Myocyte (in vitro differentiated cells): ENCODE data around the gene COL28A1. TPM values are rescaled to one million over a fixed set of nuclear protein-coding genes. Genes with fewer than 3 reads are reported as not detected.
A peak's percentile ranks its signal among the peaks of the same experiment; 100 is the strongest.
"Not testable (repeated sequence)": the region's sequence is repeated elsewhere in the genome, so short reads cannot be mapped to it uniquely, and the experiment has no call there.

Experiments used
- DNase-seq: peaks from one replicate; pipeline ENCODE4 v3.0.0-alpha.2; 2012; ENCODE audit warnings: low read depth
- total RNA-seq: library from RNA; depleted of rRNA; stranded (reverse); fragments of >200 nt; gene quantifications from 2 replicates; pipeline ENCODE4 v1.2.3, GENCODE V29; 2014

The COL28A1 gene
- total RNA-seq, 1 donor from 2014 or later = 2.2 TPM

DNA sequence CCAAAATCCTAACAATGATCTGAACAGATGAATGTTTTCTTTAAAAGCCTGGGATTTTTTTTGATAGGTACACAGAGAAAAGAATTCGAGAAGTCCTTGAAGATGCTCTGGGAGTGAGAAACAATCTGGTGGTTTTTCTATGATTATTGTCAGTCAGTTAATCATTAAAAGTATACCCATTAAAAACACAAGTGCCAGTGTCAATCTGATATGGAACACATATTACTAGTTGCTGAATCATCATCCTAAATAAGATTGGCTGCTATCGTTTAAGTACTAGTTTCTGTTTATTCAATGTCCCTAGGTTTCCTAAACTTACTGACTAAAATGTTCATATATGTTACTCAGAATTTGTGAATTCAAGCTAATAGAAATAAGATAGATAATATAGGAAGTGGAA lies 16.1 kb downstream of the COL28A1 start:
- DNase-seq = no peak

DNA sequence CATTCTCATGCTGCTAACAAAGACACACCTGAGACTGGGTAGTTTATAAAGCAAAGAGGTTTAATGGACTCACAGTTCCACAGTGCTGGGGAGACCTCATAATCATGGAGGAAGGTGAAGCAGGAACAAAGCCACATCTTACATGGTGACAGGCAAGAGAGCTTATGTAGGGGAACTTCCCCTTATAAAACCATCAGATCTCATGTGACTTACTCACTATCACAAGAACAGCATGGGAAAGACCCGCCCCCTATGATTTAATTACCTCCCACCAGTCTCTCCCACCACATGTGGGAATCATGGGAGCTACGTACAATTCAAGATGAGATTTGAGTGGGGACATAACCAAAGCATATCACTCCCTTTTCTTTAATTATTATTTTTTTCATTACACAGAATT lies 16.6 kb downstream of the COL28A1 start:
- DNase-seq = no peak

DNA sequence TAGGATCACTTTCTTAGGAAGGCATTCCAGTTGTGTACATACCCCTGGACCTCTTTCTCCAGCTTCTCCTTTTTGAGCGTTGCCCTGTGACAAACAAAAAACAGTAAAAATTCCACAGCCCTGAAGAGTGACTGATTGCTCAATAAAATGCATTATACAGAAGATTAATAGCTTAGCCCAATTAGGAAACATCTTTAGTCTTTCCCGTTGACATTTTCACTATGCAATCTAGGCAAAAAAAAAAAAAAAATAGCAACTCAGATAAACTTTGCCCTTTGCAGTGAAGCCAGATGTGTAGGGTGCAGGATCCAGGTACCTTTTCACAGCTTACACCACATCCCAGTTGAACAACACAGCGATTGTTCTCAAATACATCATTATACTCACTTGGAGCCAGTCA lies 17.9 kb downstream of the COL28A1 start:
- no peak for DNase-seq

DNA sequence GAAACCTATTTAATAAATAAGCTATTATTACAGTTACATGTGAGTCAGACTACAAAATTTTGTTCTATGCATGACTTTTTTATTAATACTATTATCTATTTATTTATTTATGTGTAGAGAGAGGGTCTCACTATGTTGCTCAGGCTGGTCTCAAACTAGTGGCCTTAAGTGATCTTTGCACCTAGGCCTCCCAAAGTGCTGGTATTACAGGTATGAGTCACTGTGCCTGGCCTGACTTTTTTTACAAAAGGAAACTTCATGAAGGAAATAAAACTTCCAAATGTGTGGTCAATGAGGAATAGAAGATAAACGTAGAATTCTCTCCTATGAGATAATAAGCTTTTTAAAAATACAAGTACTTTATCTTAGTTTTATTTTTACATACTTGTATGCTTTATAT lies 19.0 kb downstream of the COL28A1 start:
- no peak for DNase-seq

DNA sequence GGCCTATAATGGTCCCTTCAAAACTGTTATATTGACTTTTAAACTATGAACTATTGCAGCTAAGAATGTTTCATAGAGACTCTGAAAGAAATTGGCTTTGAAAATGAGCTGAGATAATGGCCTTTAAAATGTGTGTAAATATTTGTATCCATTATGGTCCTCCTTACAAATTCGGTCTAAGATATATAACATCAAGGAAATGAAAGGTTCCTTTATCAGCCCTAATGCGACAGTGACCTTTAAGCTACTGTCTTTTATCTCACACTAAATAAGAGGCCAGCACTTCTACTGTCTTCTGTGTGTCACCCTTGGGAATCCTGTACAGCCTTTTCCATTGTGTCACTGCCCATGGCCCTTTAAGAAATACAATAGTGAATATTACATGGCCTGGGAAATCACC lies 19.5 kb downstream of the COL28A1 start:
- no peak for DNase-seq

DNA sequence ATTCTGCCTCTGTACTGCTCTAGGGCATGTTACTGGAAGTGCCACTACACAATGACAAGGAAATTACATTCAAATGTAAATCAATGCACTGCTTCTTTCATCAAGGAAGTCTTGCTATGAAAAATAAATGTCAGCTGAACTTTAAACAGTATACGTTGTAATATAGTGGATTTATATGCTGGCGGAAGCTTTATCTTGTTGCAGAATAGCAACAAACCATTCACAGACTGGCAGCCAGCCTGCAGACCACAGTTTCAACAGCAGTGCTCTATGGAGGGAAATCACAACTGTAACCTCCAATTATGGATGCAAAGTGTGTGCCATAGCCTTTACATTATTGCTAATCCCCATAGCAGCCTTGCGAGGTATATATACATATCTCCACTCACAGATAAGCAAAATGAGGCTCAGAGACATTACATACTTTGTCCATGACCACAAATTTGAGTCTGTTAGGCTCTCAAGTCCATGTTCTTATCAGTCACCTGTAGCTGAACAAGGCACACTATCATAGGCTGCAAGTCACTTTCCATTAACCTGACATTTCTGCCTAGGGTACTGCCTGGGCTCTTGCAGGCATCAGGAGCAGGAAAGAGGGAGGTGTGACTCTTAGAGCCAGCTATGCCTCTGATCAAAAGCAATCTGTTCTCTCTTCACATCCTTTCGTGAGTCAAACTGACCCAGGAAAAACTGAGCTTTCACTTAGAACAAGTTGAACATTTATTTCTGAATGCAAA lies 22.6 kb downstream of the COL28A1 start:
- no peak for DNase-seq

DNA sequence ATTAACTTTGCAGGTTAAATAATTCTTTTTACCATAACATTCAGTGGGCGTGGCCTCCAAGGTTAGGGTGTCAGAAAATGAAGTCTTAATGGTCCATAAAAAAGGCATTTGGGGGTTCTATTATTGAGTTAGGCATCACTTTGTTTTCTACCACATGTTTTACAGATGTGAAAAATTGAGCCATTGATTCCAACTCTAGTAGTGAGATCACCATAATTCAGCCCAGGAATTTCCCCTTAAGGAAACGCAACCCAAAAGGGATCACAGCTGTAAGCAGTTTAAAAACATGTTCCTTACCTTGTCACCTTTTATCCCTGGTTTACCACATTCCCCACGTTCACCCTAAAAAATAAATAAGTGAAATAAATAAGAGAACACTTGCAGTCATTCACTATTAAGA lies 24.9 kb downstream of the COL28A1 start:
- no peak for DNase-seq

DNA sequence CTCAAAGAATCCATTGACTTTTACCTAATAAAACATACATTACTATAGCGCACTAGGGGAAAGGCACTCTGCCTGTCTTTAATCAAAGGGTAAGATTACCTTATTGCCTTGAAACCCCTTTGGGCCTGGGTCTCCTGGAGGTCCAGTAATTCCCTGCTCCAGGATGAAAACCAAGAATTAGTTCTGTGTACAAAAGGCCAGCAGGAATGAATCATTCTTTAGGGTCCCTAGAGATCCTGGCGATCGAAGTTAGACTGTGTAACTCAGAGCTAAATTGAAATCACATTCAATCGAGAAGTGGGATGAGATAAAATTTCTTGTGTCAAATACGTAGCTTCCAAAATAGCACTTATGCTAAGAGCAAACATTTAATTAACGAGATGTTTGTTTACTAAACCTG lies 29.8 kb downstream of the COL28A1 start:
- no peak for DNase-seq

DNA sequence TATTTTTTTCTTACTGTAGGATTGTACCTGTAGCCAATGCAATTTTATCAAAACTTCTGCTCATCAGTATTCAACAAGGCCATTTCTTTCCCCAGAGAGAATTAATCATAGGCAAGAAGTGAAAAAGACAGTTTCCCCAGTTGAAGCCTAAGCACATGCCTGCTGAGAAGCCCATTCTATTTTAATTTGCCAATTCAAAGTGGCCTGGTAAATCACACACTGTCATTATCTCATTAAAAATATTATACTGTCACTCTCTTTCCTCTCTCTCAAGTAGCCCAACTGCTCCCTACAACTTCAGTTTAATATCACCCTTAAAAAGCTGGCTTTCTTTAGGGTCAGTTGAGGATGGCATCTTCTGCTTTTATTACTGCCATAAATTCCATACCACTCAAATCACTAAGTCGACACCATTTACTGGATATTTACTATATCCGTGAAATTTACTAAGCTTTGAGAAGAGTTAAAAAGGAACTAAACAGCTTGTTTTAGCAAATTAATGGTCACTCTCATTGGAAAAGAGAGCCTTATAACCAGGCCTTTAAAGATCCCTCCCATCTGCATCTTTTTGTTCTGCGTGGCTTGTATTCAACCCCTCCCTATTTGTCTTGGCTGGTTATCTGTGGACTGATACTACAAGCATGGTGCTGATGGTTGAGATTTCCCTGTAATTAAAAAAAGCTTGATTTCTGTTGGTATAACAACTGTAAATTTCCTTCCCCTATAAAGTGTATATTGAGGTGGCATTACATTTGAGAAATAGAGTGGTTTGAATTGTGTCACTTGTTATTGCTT lies 30.6 kb downstream of the COL28A1 start:
- no peak for DNase-seq

DNA sequence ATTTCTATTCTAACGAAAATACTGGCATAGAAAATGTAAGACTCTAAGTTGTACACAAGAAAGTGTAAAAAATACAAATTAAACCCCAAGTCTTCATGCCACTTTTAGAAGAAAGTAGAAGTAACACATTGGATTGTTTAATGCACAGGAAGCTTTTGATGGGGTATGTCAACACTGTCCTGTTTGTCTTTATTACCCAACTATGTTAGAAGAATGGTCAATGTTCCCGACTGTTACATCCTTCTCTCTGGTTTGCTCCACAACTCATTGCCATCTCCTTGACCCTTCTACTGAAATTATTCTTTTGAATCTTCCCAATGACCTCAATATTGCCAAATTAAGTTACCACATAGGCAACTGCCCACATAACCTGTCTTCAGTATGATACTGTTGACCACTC lies 35.8 kb downstream of the COL28A1 start:
- DNase-seq = no peak

DNA sequence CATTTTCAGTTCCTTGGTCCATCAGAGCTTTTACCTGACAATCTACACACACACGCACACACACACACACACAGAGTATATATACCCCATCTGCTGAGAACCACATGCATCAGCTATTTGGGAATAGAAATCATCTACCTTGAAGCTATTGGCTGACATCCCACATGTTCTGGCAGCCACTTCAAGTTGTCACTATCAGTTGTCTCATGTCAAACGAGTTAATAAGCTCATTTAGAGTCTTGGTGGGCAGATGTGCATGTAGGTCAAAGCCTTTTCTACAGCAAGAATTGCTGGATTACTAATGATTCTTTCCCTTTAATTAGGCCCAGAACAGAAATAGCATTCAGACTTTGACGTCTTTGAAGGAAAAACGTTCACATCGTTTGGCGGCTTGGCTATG lies 36.8 kb downstream of the COL28A1 start:
- no peak for DNase-seq

DNA sequence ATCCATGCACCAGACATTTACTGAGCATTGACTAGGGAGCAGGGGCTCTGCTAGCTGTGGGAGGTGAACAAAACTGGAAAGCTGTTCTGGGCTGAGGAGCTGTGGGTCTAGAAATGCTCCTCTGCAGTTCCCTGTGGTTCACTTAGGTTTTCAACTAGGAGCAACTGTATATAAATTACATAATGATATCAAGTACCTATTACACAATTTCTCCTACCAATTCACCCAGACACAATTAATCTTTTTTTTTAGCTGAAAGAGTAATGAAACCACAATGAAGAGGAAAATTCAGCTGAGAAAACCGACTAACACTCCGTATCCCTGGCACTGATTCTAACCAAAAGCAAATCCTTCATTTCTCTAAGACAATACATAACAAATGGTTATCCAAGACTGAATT lies 39.4 kb downstream of the COL28A1 start:
- no peak for DNase-seq

DNA sequence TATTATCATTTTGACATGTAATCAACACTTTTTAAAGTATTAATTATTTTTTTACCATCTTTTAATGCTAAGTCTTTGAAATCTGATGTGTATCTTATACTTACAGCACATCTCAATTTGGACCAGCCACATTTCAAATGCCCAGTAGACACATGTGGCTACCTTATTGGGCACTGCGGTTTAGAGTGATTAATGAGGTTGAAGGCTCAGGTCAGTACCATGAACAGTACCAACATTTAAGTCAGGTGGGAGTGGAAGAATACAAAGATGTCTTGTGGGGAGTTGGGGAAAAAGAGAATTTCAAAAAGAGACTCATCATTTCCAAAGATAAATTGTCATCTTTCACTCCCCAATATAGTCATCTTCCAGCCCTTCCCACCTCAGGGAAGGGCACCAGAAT lies 40.5 kb downstream of the COL28A1 start:
- DNase-seq = no peak

DNA sequence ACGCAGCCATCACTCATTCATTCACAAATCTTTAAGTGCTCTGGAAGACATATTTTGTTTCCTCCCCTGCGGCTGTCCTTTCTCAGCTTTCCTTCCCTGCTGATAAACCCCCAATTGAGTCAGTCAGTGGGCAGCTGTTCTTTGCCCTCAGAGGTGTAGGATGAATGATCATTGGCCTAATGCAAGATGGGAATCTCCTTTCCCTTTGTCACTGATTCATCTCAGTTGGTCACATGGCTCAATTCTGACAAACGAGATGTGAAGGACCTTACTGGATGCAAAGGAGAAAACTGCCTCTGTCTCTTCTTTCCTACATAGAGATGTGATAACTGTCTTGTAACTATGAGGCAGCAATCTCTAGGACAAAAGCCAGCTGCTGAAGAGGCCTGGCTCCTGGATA lies 44.6 kb downstream of the COL28A1 start:
- DNase-seq = peak; percentile 70

DNA sequence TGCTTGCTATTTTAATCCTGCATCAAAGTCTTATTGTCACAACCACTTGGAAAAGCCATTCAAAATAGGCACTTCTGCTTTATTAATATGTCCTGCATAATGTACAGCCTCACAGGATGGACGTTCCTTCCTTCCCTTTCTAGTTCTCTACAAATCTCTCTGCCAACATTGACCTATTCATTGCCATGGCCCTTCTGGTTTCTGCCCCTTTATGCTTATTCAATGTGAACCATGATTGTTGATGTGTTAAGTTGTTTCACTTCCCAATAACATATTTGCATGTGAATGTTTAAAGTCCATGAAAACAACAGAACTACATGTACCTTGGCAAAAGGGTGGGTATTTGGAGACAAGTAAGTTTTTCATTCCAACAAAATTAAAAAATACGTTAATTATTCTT lies 45.7 kb downstream of the COL28A1 start:
- no peak for DNase-seq

DNA sequence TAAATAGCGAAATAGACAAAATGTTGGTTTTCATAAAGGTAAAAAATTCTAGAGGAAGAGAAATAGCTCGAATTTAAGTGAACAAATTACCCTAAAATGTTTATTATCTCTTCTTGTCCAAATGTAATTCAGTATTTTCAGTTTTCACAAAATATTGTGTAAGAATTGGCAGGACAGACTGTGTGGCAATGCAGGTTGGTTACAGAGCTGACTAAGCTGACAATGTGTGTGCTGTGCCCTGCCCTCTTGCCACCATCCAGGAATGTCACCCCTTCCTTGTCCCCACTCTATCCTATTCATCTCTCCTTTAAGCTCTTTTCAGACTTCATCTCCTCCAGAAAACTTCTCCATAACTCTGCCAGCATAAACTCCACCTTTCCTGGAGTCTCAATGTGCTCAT lies 46.1 kb downstream of the COL28A1 start:
- DNase-seq = peak; percentile 12

DNA sequence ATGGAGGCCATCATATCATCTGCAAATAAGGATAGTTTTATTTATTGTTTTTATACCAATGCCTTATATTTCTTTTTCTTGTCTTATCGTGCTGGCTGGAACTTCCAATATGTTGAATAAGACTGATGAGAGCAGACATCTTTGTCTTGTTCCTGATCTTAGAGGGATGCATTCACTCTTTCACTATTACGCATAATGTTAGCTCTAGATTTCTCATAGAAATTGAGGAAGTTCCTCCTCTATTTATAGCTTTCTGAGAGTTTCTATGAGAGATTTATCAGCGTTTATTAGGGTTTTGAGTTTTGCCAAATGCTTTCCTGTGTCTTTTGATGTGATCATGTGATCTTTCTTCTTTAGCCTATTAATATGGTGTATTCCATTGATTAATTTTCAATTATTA lies 49.3 kb downstream of the COL28A1 start:
- no peak for DNase-seq

DNA sequence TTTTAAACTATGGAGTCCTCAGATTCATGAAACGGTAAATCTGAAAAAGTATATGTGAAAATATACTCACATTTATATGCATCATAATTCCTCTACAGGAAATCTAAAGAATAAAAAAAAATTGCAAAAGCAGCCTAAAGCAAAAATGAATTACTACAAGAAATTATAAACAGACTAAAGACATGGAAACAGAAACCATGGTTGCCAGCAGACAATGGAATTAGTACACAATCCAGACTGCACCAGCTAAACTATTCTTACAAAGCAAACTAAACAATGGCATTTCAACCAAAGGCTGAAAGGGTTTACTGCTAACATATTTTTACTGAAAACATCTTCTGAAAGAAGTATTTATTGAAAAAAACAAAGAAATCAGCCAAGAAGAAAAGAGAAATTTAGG lies 51.6 kb downstream of the COL28A1 start:
- DNase-seq = no peak

DNA sequence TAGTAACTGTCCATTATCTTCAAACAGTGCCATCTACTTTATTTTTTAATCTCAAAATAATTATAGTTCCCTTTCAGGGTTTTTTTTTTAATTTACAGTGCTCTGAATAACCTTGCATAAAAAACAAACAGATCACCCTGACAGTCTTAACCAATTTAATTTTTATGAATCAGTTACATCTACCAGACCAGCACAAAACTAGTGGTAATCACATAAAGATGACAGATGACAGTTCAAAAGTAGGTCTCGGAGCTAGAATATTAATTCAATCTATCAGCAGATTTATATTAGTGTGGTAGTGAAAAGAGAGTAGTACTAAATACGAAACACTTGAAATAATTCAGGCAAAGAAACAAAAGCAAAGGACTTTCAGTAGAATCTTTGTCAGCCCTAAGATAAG lies 53.9 kb downstream of the COL28A1 start:
- no peak for DNase-seq

DNA sequence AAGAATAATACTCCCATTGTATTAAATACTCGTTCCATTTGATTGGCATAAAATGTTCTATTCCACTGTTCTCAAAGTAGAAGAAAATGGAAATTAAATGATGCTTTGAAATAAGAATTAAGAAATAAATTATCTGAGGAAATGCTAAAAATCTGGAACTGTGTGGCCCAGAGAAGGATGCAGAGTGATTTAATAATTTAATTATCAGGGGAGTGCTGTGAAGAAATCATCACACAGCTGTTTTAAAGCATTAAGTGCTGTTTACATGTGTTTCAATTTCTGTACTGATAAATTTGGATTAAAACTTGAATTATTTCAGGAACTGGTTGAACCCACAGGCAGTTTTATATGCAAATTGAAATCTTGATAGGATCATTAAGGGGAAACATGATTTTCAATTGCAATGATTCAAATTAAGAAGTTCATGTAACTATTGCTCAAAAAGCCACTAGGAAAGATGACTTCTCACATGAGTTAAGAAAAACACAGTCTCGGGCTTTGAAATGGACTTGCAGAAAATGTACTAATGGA lies 56.3 kb downstream of the COL28A1 start:
- no peak for DNase-seq

DNA sequence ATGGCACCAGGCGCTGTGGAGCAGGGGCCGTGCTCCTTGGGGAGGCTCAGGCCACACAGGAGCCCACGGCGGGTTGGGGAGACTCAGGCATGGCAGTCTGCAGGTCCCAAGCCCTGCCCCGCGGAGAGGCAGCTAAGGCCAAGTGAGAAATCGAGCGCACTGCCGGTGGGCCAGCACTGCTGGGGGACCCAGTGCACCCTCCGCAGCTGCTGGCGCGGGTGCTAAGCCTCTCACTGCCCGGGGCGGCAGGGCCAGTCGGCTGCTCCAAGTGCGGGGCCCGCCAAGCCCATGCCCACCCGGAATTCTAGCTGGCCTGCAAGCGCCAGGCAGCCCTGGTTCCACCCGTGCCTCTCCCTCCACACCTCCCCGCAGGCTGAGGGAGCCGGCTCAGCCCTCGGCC lies 57.1 kb downstream of the COL28A1 start:
- no peak for DNase-seq

DNA sequence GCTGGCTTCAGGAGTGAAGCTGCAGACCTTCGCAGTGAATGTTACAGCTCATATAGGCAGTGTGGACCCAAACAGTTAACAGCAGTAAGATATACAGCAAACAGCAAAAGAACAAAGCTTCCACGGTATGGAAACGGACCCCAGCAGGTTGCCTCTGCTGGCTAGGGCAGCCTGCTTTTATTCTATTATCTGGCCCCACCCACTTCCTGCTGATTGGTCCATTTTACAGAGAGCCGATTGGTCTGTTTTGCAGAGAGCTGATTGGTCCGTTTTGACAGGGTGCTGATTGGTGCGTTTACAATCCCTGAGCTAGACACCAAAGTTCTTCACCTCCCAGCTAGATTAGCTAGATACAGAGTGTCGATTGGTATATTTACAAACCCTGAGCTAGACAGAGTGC lies 58.0 kb downstream of the COL28A1 start:
- DNase-seq = not testable (repeated sequence)

DNA sequence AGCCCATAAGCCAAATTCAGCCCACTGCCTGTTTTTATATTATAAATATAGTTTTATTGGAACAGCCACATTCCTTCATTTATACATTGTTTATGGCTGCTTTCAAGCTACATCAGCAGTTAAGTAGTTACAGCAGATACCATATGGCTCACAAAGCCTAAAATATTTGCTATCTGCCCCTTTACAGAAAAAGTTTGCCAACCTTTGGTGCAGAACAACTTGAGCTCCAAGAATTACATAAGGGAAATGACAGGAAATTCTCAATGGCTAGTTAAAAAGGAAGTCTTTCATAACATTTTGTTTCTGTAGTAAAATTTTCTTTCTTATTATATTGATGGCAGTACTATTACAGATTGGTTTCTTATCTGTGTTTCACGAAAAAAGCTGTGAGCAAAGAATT lies 59.3 kb downstream of the COL28A1 start:
- DNase-seq = no peak
